A172 (cell line): ENCODE data around the gene GPS1. TPM values are rescaled to one million over a fixed set of nuclear protein-coding genes. Genes with fewer than 3 reads are reported as not detected.
A peak's percentile ranks its signal among the peaks of the same experiment; 100 is the strongest.
"Not testable (repeated sequence)": the region's sequence is repeated elsewhere in the genome, so short reads cannot be mapped to it uniquely, and the experiment has no call there.

Experiments used
- DNase-seq: peaks from one replicate; pipeline ENCODE4 v3.0.0-alpha.2; 2015; ENCODE audit warnings: low spot score
- total RNA-seq: library from RNA; depleted of rRNA; stranded (reverse); fragments of >200 nt; shearing (Covaris generic); gene quantifications from 2 replicates; pipeline ENCODE4 v1.2.3, GENCODE V29; 2014

The GPS1 gene
- total RNA-seq, 1 experiment from 2014 or later, result 187 TPM

DNA sequence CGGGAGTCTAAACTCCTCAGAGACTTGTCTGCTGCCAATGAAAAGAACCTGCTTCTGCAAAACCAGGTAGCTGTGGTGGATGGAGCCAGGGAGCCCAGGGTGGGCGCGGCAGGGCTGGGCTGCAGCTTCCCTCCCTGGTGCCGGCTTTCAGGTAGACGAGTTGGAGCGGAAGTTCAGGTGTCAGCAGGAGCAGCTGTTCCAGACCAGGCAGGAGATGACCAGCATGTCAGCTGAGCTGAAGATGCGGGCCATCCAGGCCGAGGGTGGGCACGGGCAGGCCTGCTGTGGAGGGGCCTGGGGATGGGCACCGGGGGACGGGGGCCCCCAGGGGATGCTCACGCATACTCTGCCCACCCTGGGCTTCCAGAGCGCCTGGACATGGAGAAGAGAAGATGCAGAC lies 23.5 kb upstream of the GPS1 start:
- DNase-seq, result no peak

DNA sequence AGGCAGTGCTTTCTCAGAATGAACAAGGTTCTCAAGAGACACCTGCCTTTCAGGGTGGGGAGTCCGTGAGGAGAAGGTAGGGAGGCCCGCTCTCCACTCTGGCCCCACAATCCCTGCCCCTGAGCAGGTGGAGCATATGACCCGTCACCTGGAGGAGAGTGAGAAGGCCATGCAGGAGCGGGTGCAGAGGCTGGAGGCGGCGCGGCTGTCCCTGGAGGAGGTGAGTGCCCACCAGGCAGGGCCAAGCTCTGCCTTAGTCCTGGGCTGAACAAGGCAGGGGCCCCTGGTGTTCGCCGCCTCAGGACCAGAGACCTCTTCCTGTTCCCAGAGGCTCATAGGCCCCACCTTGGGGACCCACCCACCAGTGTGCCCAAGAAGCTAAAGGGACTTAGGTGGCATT lies 22.7 kb upstream of the GPS1 start:
- DNase-seq, result no peak

DNA sequence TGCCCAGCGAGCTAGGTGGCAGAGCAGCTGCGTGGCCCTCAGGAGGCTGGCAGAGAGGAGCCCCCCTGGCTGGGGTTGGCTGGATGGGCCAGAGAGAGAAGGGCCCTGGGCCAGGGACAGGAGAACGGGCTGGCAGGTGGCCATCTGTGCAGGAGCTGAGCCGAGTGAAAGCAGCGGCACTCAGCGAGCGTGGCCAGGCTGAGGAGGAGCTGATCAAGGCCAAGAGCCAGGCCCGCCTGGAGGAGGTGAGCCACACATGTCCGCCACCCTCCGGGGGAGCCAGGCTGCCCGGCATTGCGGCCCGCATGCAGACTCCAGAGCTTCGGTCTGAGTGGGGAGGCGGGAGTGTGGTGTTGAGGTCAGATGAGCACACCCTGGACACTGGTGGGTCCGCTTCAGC lies 22.3 kb upstream of the GPS1 start:
- no peak for DNase-seq

DNA sequence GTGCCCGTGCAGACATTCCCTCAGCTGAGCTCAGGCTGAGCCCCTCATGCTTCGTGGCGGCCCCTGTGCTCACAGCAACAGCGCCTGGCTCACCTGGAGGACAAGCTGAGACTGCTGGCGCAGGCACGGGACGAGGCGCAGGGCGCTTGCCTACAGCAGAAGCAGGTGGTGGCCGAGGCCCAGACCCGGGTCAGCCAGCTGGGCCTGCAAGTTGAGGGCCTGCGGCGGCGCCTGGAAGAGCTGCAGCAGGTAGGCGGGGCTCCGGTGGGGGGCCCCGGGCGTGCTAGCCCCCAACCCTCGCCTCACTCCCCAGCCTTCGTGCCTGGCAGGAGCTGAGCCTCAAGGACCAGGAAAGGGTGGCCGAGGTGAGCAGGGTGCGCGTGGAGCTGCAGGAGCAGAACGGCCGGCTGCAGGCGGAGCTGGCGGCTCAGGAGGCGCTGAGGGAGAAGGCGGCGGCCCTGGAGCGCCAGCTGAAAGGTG lies 21.7 kb upstream of the GPS1 start:
- DNase-seq, result no peak

DNA sequence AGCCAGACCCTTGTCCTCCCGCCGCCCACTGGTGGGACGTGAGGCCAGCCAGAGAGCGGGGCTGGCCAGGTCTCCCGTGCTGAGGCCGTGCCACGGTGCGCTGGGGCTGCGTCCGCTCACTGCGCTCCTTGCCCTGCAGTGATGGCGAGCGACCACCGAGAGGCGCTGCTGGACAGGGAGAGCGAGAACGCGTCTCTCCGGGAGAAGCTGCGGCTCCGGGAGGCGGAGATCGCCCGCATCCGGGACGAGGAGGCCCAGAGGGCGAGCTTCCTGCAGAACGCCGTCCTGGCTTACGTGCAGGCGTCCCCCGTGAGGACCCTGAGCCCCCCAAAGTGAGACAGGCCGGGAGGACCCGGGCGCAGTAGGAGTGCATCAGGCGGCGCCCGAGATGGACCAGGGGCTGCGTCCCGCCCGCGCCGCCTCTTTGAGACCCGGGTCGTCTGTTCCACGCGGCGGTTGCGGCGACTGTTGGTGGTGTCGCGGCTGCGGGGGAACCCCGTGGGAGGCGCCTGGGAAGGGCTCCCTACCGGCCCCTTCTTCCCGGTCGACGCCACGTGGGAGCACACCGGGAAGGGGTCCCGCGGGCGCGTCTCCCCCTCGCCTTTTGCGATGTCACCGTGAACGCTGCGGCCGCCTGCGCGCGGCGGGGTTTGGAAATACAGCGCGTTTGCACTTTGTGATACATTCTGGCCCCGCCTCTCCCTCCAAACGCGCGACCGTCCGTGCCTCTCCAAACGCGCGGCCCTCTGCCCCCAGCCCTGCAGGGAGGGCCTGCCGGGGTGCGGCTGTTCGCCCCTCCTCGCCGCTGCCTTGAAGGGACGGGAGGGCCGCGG lies 21.0 kb upstream of the GPS1 start:
- no peak for DNase-seq

DNA sequence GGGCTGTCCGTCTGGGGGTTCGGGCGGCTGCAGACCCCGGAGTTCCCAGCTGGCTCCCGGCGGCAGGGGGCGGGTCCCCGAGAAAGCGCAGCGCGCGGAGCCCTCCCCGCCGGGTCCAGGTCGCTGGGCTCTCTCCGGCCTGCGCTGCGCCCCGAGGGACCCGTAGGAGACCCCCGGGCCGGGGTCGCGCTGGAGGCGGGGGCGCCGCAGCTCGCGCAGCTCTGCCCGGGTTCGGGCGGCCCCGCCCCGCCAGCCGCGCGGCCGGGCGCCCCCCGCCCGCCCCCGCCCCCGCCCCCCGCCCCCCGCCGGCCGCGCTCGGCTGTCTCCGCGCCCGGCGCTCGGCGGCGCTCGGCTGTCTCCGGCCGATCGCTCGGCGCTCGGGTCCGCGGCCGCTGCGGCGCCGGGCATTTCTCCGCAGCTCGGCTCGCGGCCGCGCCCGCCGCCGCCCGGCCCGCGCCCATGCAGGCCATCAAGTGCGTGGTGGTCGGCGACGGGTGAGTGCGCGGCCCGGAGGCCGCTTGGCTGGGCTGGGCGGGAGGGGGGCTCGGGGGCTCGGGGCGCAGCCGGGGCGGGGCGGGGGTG lies 20.3 kb upstream of the GPS1 start, which contains the start of gene RAC3:
Gene RAC3, plus strand, starts transcription at position 376 of the 582 bp plus-strand sequence. Its CDS starts 84 bp downstream, at position 460.
- DNase-seq, result no peak

DNA sequence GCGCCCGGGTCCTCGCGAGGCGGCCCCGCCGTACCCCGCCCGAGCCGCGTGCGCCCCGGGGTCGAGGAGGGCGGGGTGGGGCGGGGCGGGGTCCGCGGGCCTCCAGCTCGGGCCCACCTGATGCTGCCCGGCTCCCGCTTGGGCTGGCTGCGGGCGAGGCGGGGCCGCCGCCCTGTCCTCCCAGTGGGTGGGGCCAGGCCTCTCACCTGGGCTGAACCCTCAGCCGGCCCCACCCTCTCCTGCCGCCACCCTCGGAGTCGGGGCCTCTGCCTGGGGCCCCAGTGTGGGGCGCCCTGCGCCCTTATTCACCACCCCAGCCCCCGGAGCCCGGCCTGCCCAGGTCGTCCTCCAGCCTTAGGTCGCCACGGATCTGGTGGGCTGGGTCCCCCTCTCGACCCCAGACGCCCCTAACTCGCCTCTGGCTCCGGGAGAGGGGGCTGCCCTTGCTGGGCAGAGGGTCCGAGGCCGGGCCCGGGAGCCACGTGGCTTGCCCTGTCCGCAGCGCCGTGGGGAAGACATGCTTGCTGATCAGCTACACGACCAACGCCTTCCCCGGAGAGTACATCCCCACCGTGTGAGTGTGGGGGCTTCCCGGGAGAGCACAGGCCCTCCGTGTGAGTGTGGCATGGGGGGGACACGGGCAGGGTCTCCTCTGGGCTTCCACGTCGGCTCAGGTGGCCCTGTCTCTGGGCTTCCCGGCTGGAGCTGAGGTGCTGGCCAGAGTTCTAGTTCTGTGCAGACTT lies 19.6 kb upstream of the GPS1 start:
- DNase-seq, result no peak

DNA sequence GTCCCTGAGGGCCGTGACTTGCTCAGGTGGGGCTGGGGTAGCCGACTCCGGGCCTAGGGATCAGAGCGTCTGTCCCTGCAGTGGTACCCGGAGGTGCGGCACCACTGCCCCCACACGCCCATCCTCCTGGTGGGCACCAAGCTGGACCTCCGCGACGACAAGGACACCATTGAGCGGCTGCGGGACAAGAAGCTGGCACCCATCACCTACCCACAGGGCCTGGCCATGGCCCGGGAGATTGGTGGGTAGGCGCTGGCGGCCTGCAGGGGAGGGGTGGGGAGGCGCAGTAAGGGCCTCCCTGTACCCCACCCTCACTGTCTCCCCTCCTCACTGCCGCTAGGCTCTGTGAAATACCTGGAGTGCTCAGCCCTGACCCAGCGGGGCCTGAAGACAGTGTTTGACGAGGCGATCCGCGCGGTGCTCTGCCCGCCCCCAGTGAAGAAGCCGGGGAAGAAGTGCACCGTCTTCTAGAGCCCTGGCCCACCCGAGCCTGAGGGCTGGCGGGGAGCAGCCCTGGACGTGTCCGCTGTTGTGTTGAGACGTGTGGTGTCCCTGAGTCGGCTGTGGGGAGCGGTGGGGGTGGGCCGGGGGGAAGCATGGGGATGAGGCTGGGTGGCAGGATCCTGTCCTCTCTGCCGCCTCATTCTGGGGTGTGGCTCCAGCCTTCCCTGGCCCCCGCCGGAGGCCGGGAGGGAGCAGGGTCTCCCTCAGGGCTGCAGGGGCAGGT lies 18.2 kb upstream of the GPS1 start:
- no peak for DNase-seq

DNA sequence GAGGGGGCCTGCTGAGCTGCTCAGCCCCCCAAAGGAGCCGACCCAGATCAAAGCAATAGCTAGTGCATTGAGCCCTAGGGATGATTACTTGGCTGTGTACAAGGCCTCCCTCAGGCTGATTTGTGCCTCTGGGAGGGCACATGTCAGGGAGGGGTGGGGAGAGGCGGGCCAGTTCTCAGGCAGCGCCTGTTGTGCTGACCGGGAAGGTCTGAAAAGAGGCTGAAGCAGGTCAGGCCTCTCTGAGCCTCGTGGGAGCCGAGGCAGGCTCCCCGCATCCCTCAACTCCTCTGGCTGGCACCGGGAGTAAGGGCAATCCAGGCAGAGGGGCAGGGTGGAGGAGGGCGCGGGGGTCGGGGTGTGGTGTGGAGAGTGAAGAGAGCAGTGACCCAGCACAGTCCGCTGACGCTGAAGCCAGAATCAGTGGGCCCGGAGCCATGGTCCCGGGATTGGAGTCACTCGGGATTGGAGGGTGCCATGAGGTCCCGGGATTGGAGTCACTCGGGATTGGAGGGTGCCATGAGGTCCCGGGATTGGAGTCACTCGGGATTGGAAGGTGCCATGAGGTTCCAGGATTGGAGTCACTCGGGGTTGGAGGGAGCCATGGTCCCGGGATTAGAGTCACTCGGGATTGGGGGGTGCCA lies 17.2 kb upstream of the GPS1 start:
- DNase-seq, result no peak

DNA sequence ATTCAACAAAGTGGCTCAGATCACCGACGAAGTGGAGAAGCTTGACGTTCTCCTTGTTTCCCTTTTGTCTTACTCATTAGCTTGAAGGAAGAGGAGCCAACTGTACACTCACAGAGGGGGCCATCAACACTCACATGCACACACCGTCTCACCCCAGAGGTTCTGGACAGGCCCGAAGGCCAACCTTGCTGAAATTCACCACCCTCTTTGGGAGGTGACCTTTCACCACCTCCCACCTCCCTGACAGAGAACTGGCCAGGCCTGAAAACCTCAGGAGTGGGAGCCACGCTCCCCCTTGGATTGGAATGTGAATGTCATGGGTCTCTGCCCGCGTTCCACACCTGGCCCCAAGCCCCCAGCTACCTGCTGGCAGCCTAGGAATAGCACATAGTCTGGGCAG lies 16.2 kb upstream of the GPS1 start:
- no peak for DNase-seq

DNA sequence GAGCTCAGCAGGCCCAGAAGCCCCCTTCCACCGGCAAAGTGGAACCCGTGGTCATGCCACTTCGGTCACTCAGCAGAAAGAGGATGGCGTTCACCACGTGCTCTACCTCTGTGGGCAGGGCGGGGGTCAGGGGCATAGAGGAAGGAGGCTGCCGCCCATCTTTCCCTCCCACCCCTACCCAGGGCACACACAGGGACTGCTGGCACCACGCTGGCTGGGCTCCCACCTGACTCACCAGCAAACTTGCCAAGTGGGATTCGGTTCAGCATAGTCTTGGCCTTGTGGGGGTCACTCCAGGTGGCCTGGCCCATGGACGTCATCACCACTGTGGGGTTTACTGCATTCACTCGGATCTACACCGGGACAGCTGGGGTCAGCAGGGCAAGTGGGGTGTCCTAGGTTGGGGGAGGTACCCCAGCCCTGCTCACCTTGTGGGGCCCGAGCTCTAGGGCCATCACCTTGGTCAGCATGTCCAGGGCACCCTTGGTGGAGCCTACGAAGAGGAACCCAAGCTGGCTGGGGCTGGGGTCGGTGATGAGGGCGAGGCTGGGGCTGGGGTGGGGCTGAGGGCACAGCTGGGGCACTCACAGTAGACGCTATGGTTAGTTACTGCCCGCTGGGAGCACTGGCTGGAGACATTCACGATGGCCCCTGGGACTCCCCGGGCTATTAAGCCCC lies 15.6 kb upstream of the GPS1 start:
- DNase-seq, result no peak

DNA sequence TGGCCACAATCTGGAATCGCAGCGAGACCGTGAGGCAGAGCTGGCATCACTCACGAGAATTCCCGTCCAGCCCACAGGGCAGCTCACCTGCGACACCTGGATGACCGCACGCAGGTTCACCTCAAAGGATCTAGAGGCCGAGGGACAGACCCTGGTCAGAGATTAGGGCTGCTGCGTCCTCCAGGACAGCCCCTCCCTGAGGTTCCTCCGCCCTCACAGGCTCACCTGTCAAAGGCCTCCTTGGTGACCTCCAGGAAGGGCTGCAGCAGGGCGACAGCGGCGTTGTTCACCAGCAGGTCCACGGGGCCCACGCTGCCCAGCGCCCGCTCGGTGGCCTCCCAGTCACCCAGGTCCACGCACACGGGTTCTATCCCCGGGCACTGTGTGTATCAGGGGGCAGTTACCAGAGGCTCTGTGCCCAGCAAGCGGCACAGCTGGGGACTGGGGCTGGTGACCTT lies 15.0 kb upstream of the GPS1 start:
- DNase-seq, result no peak

DNA sequence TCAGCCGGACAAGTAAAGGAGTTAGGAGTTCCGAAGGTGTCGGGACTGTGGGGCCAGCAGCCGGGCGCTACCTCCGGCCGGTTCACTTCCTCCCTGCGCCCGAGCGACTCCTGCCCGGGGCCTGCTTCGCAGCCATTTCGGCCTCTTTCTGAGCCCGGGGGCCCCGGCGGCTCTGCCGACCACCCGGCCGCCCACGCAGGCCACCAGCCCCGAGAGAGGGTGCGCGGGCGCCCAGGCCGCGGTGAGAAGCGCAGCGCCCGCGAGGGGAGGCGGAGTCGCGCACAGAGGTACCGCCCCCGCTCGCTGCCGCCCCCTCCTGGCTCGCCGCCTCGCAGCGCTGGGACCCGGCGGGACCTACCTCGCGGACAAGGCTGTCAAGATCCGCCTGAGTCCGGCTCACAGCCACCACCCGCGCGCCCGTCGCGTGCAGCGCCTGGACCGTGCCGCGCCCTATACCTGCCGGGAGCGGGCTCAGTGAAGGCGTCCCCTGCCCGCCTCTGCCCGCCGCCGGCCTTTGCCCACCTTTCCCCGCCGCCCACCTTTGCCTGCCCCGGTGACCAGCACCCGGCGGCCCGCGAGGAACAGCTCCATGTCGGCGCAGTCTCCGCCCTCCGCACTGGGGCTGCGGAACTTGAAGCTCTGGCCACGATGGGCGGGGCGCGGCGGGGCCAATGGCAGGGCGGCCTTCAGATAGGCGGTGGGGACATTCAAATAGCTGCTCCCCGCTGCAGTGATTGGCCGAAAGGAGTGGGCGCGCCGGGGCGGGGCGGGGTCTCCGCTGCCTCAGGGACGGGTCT lies 14.4 kb upstream of the GPS1 start, which contains the start of gene DCXR:
Gene DCXR, minus strand, starts transcription at position 606 of the 797 bp plus-strand sequence. Its CDS starts 15 bp downstream, at position 591.
- DNase-seq, result peak; percentile 93

DNA sequence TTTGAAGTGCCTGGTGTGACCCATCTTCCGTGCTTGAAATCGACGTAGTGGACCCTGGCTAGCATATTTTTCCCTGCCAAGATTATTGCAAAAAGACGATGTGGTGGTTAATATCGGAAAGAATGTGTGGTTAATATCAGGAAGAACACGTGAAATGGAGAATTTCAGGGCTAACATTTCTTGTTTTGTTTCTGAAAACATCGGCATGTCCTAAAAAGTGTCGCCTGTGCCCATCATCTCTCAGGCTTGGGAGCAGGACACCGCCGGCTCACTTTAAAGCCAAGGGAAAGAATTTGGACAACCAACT lies 13.9 kb upstream of the GPS1 start:
- no peak for DNase-seq

DNA sequence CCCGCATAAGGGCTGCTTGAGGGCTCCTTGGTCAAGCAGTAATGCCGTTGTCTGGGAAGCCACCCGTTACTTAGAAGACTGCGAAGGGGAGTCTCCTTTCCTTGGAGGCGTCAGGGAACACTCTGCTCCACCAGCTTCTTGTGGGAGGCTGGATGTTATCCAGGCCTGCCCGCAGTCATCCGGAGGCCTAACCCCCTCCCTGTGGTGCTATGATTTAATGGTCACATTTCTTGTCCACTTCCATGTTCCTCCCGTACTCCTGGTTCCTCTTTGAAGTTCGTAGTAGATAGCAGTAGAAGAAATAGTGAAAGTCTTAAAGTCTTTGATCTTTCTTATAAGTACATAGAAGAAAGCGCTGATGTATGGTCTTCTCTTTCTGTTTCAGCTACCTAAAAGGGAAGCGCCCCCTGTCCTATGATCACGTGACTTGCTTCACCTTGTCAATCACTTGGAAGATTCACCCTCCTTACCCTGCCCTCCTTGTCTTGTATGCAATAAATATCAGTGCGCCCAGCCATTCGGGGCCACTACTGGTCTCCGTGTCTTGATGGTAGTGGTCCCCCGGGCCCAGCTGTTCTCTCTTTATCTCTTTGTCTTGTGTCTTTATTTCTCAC lies 12.8 kb upstream of the GPS1 start:
- not testable (repeated sequence) for DNase-seq

DNA sequence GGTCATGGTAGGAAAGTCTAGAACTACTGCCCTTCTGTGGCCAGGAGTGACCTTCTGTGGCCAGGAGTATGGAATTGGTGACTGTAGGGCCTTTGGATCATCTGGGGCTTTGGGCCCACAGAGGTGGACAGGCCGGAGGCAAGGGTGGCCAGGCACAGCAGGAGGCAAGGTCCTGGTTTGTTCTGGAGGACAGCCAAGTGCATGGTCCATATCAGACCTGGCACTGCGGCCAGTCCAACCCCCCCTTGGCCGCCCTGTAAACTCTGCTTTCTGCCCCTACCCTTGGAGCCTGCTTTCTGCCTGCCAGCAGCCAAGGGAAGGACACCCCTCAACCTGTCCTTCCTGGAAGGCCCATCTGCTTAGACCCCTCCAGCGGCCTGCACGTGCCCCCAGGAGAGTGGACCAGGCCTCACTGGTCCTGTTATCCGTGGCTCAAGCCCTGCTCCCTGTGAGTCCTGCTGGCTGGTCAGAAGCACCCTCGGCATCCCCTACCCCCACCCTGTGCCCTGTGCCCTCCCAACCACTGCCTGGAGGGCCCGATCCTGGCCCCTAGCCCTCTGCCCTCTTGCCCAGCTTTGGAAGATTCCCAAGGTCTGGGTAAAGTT lies 11.9 kb upstream of the GPS1 start:
- no peak for DNase-seq

DNA sequence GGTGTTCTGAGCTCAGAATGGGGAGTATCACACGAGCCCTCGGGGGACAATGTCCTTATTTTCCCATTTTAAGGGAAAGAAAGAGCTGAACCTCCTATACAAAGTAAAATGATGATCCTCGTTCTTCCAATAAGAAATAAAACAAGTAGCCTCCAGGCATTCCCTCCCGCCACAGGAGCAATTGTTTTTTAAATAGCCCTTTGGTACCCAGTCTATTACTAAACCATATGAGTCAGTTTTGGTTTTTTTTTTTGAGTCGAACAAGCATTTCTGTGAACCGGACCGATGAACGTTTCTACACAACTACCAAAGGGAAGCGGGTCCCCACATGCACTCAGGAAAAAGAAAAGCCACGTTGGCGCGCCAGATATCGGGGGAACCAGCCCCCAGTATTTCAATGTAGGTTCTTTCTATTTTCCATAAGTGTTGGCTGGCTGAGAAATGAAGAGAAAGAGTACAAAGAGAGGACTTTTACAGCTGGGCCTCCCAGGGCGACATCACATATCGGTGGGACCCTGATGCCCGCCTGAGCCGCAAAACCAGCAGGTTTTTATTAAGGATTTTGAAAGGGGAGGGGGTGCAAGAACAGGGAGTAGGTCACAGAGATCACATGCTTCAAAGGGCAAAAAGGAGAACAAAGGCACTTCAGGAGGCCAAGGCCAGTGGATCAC lies 10.4 kb upstream of the GPS1 start:
- no peak for DNase-seq

DNA sequence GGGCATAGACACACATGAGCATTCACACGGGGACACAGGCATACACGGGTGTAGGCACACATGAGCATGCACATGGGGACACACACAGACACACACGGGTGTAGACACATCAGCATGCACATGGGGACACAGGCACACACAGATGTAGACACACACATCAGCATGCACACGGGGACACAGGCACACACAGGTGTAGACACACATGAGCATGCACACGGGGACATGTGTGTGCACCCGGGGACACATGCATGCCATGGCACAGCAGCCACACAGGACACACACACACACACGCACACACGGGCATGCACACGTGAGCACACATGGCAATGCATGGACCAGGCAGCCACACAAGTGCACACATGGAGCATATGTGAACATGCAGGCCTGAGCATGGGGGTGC lies 9.0 kb upstream of the GPS1 start:
- DNase-seq, result no peak

DNA sequence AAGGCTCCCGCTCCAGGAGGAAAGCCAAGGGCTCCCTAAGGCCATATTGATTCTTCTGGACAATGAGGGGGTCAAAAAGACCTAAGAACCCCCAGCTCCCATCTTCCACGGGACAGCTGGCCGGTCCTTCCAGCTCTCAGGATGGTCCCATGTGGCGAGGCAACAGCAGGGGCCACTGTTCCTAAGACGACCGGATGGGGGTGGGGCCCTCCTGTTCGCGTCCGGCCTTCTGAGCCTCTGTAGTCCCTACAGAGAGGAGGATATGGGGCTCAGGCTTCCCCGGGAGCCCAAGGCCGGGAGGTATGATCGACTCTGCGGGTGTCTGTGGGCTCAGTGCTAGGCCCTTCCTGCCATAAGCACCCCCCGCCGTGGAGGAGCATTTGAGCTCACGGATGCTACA lies 8.2 kb upstream of the GPS1 start:
- DNase-seq, result no peak
